Measurements from ENCODE around the gene C2orf69.

DNA sequence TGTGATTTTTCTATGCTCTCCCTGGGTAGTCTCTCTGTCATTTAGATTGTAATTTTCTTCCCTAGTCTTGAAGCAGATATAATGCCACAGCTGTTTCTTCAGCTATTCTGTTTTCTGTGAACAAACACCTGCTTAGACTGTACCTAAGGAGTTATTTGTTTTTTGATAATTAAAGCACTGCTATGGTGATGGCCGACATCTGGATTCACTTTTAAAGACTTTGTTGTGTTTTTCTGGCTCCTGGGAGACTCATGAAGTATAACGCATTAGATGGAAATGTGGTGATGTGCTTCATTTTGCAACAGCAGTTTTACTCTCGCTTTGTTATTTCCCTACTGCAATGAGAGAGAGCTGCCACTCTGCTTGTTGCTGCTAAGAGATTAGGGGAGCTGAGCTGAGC is 15.7 kb upstream of the C2orf69 start:
- TF ChIP-seq ZBTB21 (CRISPR knock-in tag; IDR thresholded peaks at IDR 0.05; ENCODE audit: borderline replicate concordance) = no peak
- TF ChIP-seq, protein P1, sequence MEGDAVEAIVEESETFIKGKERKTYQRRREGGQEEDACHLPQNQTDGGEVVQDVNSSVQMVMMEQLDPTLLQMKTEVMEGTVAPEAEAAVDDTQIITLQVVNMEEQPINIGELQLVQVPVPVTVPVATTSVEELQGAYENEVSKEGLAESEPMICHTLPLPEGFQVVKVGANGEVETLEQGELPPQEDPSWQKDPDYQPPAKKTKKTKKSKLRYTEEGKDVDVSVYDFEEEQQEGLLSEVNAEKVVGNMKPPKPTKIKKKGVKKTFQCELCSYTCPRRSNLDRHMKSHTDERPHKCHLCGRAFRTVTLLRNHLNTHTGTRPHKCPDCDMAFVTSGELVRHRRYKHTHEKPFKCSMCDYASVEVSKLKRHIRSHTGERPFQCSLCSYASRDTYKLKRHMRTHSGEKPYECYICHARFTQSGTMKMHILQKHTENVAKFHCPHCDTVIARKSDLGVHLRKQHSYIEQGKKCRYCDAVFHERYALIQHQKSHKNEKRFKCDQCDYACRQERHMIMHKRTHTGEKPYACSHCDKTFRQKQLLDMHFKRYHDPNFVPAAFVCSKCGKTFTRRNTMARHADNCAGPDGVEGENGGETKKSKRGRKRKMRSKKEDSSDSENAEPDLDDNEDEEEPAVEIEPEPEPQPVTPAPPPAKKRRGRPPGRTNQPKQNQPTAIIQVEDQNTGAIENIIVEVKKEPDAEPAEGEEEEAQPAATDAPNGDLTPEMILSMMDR (IDR thresholded peaks at IDR 0.05) = no peak
- no peak for TF ChIP-seq GRHL2 (CRISPR knock-in tag; IDR thresholded peaks at IDR 0.05; ENCODE audit: insufficient replicate concordance, severe bottlenecking)
- TF ChIP-seq ZNF232 (CRISPR knock-in tag; IDR thresholded peaks at IDR 0.05) = no peak
- TF ChIP-seq ATF3 (CRISPR knock-in tag; conservative IDR thresholded peaks at IDR 0.05) = no peak
- TF ChIP-seq ZNF671 (CRISPR knock-in tag; IDR thresholded peaks at IDR 0.05) = no peak
- no peak for TF ChIP-seq NFE2L1 (CRISPR knock-in tag; IDR thresholded peaks at IDR 0.05)
- TF ChIP-seq USF2 (CRISPR knock-in tag; IDR thresholded peaks at IDR 0.05) = no peak
- TF ChIP-seq CREM (CRISPR knock-in tag; IDR thresholded peaks at IDR 0.05) = no peak

Data from WTC11 (cell line).